Neural crest cell (in vitro differentiated cells): ENCODE results near the gene NRF1. TPM values are rescaled to one million over a fixed set of nuclear protein-coding genes. Genes with fewer than 3 reads are reported as not detected.
A peak's percentile ranks its signal among the peaks of the same experiment; 100 is the strongest.

ENCODE experiments used
- DNase-seq: peaks from one replicate; pipeline ENCODE4 v3.0.0; 2021; ENCODE audit warnings: low read depth, mixed read lengths, low spot score
- H3K27ac Mint-ChIP-seq: one replicate; pipeline ENCODE4 v1.8.0; 2021; ENCODE audit warnings: mild to moderate bottlenecking, mixed read lengths; ENCODE audit not compliant: unreplicated experiment
- H3K27me3 Mint-ChIP-seq: 2 replicates; pipeline ENCODE4 v1.8.0; 2021; ENCODE audit warnings: low read depth, mild to moderate bottlenecking, mixed read lengths
- H3K36me3 Mint-ChIP-seq: 2 replicates; pipeline ENCODE4 v1.8.0; 2021; ENCODE audit warnings: low read depth, mild to moderate bottlenecking, mixed read lengths
- H3K4me1 Mint-ChIP-seq: 2 replicates; pipeline ENCODE4 v1.8.0; 2021; ENCODE audit warnings: mixed read lengths
- H3K4me3 Mint-ChIP-seq: one replicate; pipeline ENCODE4 v1.8.0; 2021; ENCODE audit warnings: mild to moderate bottlenecking, mixed read lengths
- H3K9me3 Mint-ChIP-seq: 2 replicates; pipeline ENCODE4 v1.8.0; 2021; ENCODE audit warnings: mixed read lengths
- total RNA-seq: library from RNA; stranded (reverse); gene quantifications from 2 replicates; pipeline ENCODE4 v1.2.1, GENCODE V29; 2021
- TF ChIP-seq, protein P1 (sequence below): fragments of 200-600 bp; sonication (generic); conservative IDR thresholded peaks from 2 replicates; pipeline ENCODE4 v1.5.0; 2021; ENCODE audit warnings: antibody characterized with exemption, mild to moderate bottlenecking

NRF1 gene
- total RNA-seq, 1 donor from 2014 or later: 27.5 TPM

DNA sequence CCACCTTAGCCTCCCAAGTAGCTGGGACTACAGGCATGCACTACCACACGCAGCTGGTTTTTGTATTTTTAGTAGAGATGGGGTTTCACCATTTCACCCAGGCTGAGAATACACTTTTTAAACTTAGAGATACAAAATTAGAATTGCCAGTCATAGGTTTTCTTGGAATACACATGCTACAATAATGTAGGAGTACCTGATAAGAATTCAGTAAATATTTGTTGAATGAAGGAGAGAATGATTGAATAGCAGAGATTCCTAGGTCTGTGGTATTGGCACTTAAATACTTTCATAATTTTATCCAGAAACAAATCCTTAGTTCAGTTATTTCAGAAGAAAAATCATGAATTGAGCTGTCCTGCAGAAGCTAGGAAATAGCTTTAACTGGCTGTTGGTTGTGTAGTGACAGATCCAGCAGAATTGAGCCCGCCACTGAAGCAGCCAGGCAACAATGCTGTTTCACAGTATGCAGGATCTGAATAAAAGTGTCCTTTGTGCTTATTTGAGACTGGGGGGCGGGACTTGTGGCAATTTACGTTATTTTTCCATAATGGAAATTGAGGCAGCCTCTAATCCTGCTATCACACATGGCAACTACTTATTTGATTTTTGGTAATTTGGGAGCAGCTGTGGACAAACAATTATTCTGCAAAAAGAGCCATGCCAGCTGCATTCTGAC is 31.5 kb downstream of the NRF1 start:
- no peaks in the 10 kb centered on the region for H3K27me3 Mint-ChIP-seq
- DNase-seq: no peak
- H3K4me3 Mint-ChIP-seq: no peak overlapping the region
- peaks cover 3% of the 10 kb centered on the region for H3K36me3 Mint-ChIP-seq
- no peak overlapping the region for H3K27ac Mint-ChIP-seq
- TF ChIP-seq, protein P1, sequence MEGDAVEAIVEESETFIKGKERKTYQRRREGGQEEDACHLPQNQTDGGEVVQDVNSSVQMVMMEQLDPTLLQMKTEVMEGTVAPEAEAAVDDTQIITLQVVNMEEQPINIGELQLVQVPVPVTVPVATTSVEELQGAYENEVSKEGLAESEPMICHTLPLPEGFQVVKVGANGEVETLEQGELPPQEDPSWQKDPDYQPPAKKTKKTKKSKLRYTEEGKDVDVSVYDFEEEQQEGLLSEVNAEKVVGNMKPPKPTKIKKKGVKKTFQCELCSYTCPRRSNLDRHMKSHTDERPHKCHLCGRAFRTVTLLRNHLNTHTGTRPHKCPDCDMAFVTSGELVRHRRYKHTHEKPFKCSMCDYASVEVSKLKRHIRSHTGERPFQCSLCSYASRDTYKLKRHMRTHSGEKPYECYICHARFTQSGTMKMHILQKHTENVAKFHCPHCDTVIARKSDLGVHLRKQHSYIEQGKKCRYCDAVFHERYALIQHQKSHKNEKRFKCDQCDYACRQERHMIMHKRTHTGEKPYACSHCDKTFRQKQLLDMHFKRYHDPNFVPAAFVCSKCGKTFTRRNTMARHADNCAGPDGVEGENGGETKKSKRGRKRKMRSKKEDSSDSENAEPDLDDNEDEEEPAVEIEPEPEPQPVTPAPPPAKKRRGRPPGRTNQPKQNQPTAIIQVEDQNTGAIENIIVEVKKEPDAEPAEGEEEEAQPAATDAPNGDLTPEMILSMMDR: no peak
- H3K9me3 Mint-ChIP-seq: no peaks in the 10 kb centered on the region
- peaks cover 34% of the 10 kb centered on the region for H3K4me1 Mint-ChIP-seq

- TF ChIP-seq, protein P1: no peak
- peaks cover 6% of the 10 kb centered on the region for H3K36me3 Mint-ChIP-seq
- no peaks in the 10 kb centered on the region for H3K9me3 Mint-ChIP-seq
- H3K4me1 Mint-ChIP-seq: peaks cover 33% of the 10 kb centered on the region
- peak overlapping the region; percentile 9 for H3K4me3 Mint-ChIP-seq
- DNase-seq: no peak
- H3K27me3 Mint-ChIP-seq: no peaks in the 10 kb centered on the region
- H3K27ac Mint-ChIP-seq: no peak overlapping the region
Measured at GRCh38 chr7:129643550-129644170, 32.1 kb downstream of the NRF1 start.

DNA sequence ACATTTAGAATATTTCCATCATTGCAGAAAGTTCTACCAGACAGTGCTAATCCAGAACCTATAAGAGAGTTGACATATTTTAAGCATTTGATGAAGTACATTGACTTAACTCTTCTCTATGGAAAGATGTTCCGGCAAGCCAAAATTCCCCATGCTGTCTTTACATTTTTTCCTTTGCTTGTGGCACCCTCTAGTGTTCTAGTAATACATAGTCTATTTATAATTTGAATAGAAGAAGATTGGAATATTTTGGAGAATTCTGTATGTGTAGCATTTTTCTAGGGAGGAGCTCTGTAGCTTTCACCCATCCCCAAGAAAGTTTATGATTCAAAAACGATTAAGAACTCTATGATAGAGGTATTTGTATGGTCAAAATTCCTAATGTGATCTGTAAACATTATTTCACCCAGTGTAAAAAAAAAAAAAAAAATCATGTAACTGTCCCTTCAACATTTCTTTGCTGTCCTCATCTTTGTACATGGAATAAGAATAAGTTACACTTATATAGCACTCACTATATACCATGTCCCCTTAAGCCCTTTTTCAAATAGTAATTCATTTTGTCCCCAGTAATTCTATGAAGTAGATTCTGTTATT is 33.2 kb downstream of the NRF1 start:
- no peak overlapping the region for H3K27ac Mint-ChIP-seq
- no peak overlapping the region for H3K4me3 Mint-ChIP-seq
- peaks cover 8% of the 10 kb centered on the region for H3K36me3 Mint-ChIP-seq
- TF ChIP-seq, protein P1: peak; percentile 67
- no peaks in the 10 kb centered on the region for H3K9me3 Mint-ChIP-seq
- H3K27me3 Mint-ChIP-seq: no peaks in the 10 kb centered on the region
- no peak for DNase-seq
- peaks cover 42% of the 10 kb centered on the region for H3K4me1 Mint-ChIP-seq

- DNase-seq: no peak
- Mint-ChIP-seq H3K4me1 (peaks cover 47% of the 10 kb centered on the region), H3K36me3 (peaks cover 8% of the 10 kb centered on the region), H3K4me3 (no peak overlapping the region), H3K27ac (no peak overlapping the region), H3K9me3 (no peaks in the 10 kb centered on the region), H3K27me3 (no peaks in the 10 kb centered on the region)
- TF ChIP-seq, protein P1: no peak
Measured at GRCh38 chr7:129646369-129647021, 35.0 kb downstream of the NRF1 start.

DNA sequence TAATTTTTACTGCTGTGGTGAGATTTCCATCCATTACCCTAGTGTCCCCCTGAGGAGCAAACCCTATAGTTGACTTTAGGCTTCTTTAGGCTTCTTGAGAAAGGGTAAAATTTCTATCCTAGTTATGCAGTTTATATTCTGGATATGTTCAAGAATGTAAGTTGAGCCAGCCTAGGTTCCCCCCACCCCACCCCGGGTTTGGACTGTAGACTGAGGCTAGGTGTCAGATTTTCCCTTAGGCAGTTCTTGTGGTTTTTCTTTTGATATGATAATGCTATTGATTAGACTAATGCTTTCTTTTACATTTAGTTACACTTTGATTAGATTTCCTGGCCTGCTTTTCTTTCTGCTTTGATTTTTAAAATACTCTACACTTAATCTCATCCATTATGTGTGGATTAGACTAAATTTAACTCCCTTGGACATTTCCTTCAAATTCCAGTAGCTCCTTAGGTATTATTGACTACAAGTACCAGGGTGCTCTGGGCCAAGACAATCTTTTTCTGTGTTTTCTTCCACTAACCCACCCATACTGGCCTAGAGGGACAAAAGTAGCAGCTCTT is 37.7 kb downstream of the NRF1 start:
- no peaks in the 10 kb centered on the region for H3K27me3 Mint-ChIP-seq
- H3K27ac Mint-ChIP-seq: peak overlapping the region; percentile 58
- peaks cover 16% of the 10 kb centered on the region for H3K36me3 Mint-ChIP-seq
- H3K9me3 Mint-ChIP-seq: peaks cover 3% of the 10 kb centered on the region
- no peak overlapping the region for H3K4me3 Mint-ChIP-seq
- DNase-seq: no peak
- TF ChIP-seq, protein P1: no peak
- peaks cover 30% of the 10 kb centered on the region for H3K4me1 Mint-ChIP-seq
